IPS-NIHi11 (cell line): ENCODE results near the gene KRCC1.
"Not testable (repeated sequence)": the region's sequence is repeated elsewhere in the genome, so short reads cannot be mapped to it uniquely, and the experiment has no call there.

ENCODE experiments used
- DNase-seq: peaks from one replicate; pipeline ENCODE4 v3.0.0; 2012; ENCODE audit warnings: mixed read lengths, low spot score

The KRCC1 gene

DNA sequence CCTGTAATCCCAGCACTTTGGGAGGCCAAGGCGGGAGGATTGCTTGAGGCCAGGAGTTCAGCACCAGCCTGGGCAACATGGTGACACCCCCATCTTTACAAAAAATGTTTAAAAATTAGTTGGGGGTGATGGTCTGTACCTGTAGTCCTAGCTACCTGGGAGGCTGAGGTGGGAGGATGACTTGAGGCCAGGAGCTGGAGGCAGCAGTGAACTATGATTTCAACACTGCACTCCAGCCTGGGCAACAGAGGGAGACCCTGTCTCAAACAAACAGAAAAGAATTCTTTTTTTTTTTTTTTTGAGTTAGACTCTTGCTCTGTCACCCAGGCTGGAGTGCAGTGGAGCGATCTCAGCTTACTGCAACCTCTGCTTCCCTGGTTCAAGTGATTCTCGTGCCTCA, 55.1 kb downstream of the KRCC1 start:
- DNase-seq: not testable (repeated sequence)

- DNase-seq: no peak
These were observed 59.0 kb downstream of the KRCC1 start for GRCh38 chr2:87996570-87996969.

GRCh38 chr2:87995756-87996155, 59.8 kb downstream of the KRCC1 start:
- DNase-seq: no peak

GRCh38 chr2:87994304-87994850, 61.2 kb downstream of the KRCC1 start:
- not testable (repeated sequence) for DNase-seq

GRCh38 chr2:87992569-87992968, 63.0 kb downstream of the KRCC1 start:
- not testable (repeated sequence) for DNase-seq

GRCh38 chr2:87987473-87987872, 68.1 kb downstream of the KRCC1 start:
- not testable (repeated sequence) for DNase-seq

DNA sequence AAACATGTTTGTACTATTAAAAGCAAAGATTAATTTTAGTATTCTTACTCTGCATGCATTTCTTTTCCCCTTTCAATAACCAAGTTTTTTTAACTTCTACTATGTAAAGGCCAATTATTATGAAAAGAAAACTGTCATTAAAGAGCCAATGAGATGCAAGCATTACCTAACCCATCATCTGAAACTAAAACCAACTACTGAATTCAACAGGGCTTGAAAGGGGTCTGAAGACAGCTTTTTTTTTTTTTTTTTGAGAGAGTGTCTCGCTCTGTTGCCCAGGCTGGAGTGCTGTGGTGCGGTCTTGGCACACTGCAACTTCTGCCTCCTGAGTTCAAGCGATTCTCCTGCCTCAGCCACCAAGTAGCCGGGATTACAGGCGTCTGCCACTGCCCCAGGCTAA, 69.7 kb downstream of the KRCC1 start:
- DNase-seq: not testable (repeated sequence)

GRCh38 chr2:87981182-87981581, 74.4 kb downstream of the KRCC1 start:
- DNase-seq: not testable (repeated sequence)
